Spleen (tissue), 7 donors: ENCODE measurements around the gene PAWR.

Experiments used
- POLR2A ChIP-seq, 3 donors: fragments of 450-650 bp; IDR thresholded peaks; one replicate each; pipeline ENCODE4 v1.5.1; 2017; ENCODE audit warnings: antibody characterized with exemption in 3 of 3, mild to moderate bottlenecking in 1 of 3
- POLR2AphosphoS5 ChIP-seq, 3 donors: sonication (generic); formaldehyde crosslinking; IDR thresholded peaks; one replicate each; pipeline ENCODE4 v1.5.1; 2017; ENCODE audit warnings: antibody characterized with exemption in 3 of 3
- TF ChIP-seq, protein P1 (sequence below), 11 experiments: fragments of 200-600 bp in 7 of 11; fragments of 450-650 bp in 4 of 11; sonication (generic) in 4 of 11; IDR thresholded peaks in 8 of 11; conservative IDR thresholded peaks in 3 of 11; 1 replicate in 7 of 11; 2 replicates in 4 of 11; pipeline versions ENCODE4 v1.4.0 to v1.8.0; 2016 to 2021; ENCODE audit warnings: antibody characterized with exemption in 11 of 11, inconsistent platforms in 4 of 11, mild to moderate bottlenecking in 1 of 11
- donor health status: DM: no; HTN: no; CAD: no; lungs with moderate emphysema.
- donor health status: DM: no; HTN: no; CAD: no.
- donor health status: DM: no; HTN: no; CAD: no.

DNA sequence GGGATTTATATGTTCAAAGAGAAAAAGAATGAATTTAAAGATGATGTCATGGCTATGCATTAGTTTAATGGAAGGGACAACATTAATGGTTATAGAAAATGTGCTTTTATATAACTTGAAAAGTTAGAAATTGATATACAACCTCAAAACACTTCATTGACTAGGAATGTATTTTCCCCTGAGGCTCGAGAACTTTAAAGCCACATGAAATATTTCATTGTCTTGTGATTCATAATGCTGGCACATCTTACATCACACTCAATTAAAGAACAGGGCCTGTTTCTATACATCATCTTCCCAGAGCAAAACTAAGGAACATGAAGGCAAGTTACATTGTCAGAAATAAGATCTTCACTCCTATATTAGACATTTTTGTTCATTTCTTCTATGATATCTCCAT lies 35.2 kb upstream of the PAWR start:
- no peak for TF ChIP-seq POLR2A (IDR thresholded peaks at IDR 0.05)
- no peak for TF ChIP-seq POLR2AphosphoS5 (IDR thresholded peaks at IDR 0.05)
- TF ChIP-seq, protein P1, sequence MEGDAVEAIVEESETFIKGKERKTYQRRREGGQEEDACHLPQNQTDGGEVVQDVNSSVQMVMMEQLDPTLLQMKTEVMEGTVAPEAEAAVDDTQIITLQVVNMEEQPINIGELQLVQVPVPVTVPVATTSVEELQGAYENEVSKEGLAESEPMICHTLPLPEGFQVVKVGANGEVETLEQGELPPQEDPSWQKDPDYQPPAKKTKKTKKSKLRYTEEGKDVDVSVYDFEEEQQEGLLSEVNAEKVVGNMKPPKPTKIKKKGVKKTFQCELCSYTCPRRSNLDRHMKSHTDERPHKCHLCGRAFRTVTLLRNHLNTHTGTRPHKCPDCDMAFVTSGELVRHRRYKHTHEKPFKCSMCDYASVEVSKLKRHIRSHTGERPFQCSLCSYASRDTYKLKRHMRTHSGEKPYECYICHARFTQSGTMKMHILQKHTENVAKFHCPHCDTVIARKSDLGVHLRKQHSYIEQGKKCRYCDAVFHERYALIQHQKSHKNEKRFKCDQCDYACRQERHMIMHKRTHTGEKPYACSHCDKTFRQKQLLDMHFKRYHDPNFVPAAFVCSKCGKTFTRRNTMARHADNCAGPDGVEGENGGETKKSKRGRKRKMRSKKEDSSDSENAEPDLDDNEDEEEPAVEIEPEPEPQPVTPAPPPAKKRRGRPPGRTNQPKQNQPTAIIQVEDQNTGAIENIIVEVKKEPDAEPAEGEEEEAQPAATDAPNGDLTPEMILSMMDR (IDR thresholded peaks at IDR 0.05 in 8 of 11, conservative IDR thresholded peaks at IDR 0.05 in 3 of 11), result no peak
